ENCODE data around the gene HEMK1.

GRCh38 chr3:50642382-50642781, 73.1 kb downstream of the HEMK1 start:
- TF ChIP-seq, protein P1, sequence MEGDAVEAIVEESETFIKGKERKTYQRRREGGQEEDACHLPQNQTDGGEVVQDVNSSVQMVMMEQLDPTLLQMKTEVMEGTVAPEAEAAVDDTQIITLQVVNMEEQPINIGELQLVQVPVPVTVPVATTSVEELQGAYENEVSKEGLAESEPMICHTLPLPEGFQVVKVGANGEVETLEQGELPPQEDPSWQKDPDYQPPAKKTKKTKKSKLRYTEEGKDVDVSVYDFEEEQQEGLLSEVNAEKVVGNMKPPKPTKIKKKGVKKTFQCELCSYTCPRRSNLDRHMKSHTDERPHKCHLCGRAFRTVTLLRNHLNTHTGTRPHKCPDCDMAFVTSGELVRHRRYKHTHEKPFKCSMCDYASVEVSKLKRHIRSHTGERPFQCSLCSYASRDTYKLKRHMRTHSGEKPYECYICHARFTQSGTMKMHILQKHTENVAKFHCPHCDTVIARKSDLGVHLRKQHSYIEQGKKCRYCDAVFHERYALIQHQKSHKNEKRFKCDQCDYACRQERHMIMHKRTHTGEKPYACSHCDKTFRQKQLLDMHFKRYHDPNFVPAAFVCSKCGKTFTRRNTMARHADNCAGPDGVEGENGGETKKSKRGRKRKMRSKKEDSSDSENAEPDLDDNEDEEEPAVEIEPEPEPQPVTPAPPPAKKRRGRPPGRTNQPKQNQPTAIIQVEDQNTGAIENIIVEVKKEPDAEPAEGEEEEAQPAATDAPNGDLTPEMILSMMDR (IDR thresholded peaks at IDR 0.05): no peak
- no peak for TF ChIP-seq POLR2A (IDR thresholded peaks at IDR 0.05)

All from body of pancreas (tissue), 4 donors.